Cardiac muscle cell (in vitro differentiated cells and primary cell): ENCODE data around the gene OR51E1. TPM values are rescaled to one million over a fixed set of nuclear protein-coding genes. Genes with fewer than 3 reads are reported as not detected.

Source experiments
- DNase-seq, 2 donors: peaks; one replicate each; pipeline versions ENCODE4 v3.0.0 to v3.0.0-alpha.2; 2010 to 2017; ENCODE audit warnings: low read depth in 1 of 2, low spot score in 1 of 2
- H3K27ac ChIP-seq: fragments of 200-600 bp; sonication (generic); 2 replicates; pipeline ENCODE4 v1.5.1; 2016
- H3K27me3 ChIP-seq: fragments of 200-600 bp; sonication (generic); 2 replicates; pipeline ENCODE4 v1.6.0; 2016; ENCODE audit warnings: control low read depth
- H3K36me3 ChIP-seq: fragments of 200-600 bp; sonication (generic); 2 replicates; pipeline ENCODE4 v1.5.1; 2016; ENCODE audit warnings: control low read depth
- H3K4me1 ChIP-seq: fragments of 200-600 bp; sonication (generic); 2 replicates; pipeline ENCODE4 v1.8.1; 2017; ENCODE audit warnings: low read depth, mild to moderate bottlenecking, mixed run types
- H3K4me3 ChIP-seq: fragments of 200-600 bp; sonication (generic); 2 replicates; pipeline ENCODE4 v1.5.1; 2016; ENCODE audit warnings: mild to moderate bottlenecking
- H3K9me3 ChIP-seq: fragments of 200-600 bp; sonication (generic); 2 replicates; pipeline ENCODE4 v1.5.1; 2017; ENCODE audit warnings: low read depth, mild to moderate bottlenecking, control low read depth
- CTCF ChIP-seq: IDR thresholded peaks from 2 replicates; pipeline ENCODE4 v1.5.1; 2012; ENCODE audit warnings: low read depth, mild to moderate bottlenecking, low read length
- polyA plus RNA-seq: library from polyadenylated mRNA; unstranded; fragments of >200 nt; fragmentation: Nextera tagmentation; extraction: Ambion mirVana; gene quantifications from 2 replicates; pipeline ENCODE4 v1.2.1, GENCODE V29; 2016
- total RNA-seq: library from RNA; depleted of rRNA; stranded (reverse); fragments of >200 nt; gene quantifications from 2 replicates; pipeline ENCODE4 v1.2.3, GENCODE V29; 2016

Gene OR51E1
- total and polyA plus RNA-seq, 2 experiments from 2014 or later = not detected

GRCh38 chr11:4641501-4641900 is 2.3 kb upstream of the OR51E1 start:
- no peak for TF ChIP-seq CTCF
- H3K4me3 ChIP-seq = no peak overlapping the region
- H3K27me3 ChIP-seq = peaks cover 5% of the 10 kb centered on the region
- no peaks in the 10 kb centered on the region for H3K36me3 ChIP-seq
- DNase-seq = no peak
- H3K27ac ChIP-seq = no peak overlapping the region
- H3K4me1 ChIP-seq = no peaks in the 10 kb centered on the region
- H3K9me3 ChIP-seq = no peaks in the 10 kb centered on the region

- H3K36me3 ChIP-seq = no peaks in the 10 kb centered on the region
- no peak for DNase-seq
- no peak overlapping the region for H3K4me3 ChIP-seq
- no peak for TF ChIP-seq CTCF
- H3K27ac ChIP-seq = no peak overlapping the region
- peaks cover 5% of the 10 kb centered on the region for H3K27me3 ChIP-seq
- no peaks in the 10 kb centered on the region for H3K4me1 ChIP-seq
- H3K9me3 ChIP-seq = no peaks in the 10 kb centered on the region
Measured at GRCh38 chr11:4642043-4642442, 1.7 kb upstream of the OR51E1 start.

DNA sequence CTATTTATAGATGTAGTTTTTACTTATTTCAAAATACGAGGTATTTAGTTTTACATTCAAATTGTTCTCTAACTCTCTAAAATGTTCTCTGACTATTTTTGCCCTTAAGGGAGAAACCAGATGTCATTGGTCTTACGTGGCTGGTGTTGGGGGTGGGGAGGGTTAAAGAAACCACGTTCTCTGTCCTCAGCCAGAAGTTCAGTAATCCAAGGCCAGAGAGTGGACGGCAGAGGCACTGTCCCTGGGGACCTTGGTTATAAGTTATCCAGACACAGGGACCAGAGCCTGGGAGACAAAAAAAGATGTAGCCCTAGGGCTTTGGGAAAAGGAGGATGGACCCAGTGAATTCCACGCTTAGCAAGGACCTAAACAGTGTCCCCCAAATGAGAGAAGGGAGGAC is 706 bp upstream of the OR51E1 start:
- Histone ChIP-seq H3K4me1 (no peaks in the 10 kb centered on the region), H3K36me3 (no peaks in the 10 kb centered on the region), H3K27ac (no peak overlapping the region), H3K4me3 (no peak overlapping the region), H3K27me3 (no peaks in the 10 kb centered on the region), H3K9me3 (no peaks in the 10 kb centered on the region)
- no peak for DNase-seq
- TF ChIP-seq CTCF = no peak

DNA sequence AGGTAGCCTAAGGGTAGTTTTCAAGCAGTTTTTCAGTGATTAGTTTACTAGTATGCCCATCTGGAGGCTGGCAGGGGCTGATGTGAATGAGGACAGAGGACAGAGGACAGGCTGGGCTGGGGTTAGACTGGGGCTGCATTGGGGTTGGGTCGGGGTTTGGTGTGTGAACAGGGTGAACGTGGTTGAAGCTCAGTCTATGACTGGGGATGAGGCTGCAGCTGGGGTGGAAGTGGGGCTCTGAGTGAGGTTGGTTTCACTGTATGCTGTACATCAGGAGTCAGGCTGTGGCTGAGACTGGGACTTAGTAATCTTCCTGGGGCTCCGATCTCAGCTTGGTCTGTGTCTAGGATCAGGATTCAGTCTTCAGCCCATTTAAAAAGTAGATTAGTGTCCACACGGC is 451 bp downstream of the OR51E1 start:
- H3K4me3 ChIP-seq = no peak overlapping the region
- TF ChIP-seq CTCF = no peak
- no peaks in the 10 kb centered on the region for H3K36me3 ChIP-seq
- H3K4me1 ChIP-seq = no peaks in the 10 kb centered on the region
- H3K27me3 ChIP-seq = no peaks in the 10 kb centered on the region
- no peak for DNase-seq
- no peaks in the 10 kb centered on the region for H3K9me3 ChIP-seq
- H3K27ac ChIP-seq = no peak overlapping the region

DNA sequence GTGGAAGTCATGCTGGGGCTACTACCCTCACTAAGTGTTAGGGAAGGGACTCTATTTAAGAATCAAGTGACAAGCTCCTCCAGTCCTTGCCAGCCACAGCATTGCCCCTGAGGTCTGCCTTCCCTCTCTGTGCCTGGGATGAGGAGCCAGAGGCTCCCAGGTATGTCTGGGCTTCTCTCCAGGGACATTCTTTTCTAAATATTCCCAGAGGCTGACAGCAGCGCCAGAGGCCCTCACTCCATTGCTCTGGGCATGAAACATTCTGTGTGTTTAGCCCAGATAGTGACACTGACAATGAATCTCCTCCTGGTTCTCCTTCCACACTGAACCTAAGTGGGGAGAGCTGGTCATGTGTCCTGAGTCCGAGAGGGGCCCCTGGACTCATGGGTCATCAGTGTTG is 2.2 kb downstream of the OR51E1 start:
- DNase-seq = no peak
- no peak for TF ChIP-seq CTCF
- Histone ChIP-seq H3K27me3 (no peaks in the 10 kb centered on the region), H3K27ac (no peak overlapping the region), H3K36me3 (no peaks in the 10 kb centered on the region), H3K9me3 (no peaks in the 10 kb centered on the region), H3K4me3 (no peak overlapping the region), H3K4me1 (no peaks in the 10 kb centered on the region)

DNA sequence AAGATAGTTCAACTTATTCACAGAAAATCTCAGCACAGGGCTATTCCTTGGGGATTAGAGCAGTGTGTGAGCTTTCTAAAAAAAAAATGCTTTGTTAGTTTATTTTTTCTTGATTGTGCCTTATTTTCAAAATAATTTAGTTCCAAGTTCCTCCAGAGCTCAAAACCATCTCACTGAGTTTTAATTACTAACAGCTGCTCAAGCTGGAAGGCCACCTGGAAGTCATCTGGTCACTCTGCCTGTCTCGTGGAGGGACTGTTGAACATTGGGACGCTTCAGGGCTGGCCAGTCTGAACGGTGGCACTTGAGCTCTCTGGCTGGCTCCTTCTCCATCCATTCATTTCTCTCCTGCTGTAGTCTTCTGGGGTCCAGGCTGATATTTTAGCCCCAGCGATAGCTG is 4.0 kb downstream of the OR51E1 start:
- no peaks in the 10 kb centered on the region for H3K36me3 ChIP-seq
- no peaks in the 10 kb centered on the region for H3K9me3 ChIP-seq
- H3K27ac ChIP-seq = no peak overlapping the region
- H3K27me3 ChIP-seq = no peaks in the 10 kb centered on the region
- no peaks in the 10 kb centered on the region for H3K4me1 ChIP-seq
- TF ChIP-seq CTCF = no peak
- no peak for DNase-seq
- no peak overlapping the region for H3K4me3 ChIP-seq
